Muscle layer of duodenum (tissue), 2 donors: ENCODE measurements around the gene ZNF792.
"Not testable (repeated sequence)": the region's sequence is repeated elsewhere in the genome, so short reads cannot be mapped to it uniquely, and the experiment has no call there.

Source experiments
- H3K27ac ChIP-seq: one replicate; pipeline ENCODE4 v1.7.0; 2013; ENCODE audit warnings: mild to moderate bottlenecking, low read length
- H3K27me3 ChIP-seq: one replicate; pipeline ENCODE4 v1.7.0; 2013; ENCODE audit warnings: low read depth, mild to moderate bottlenecking, control low read depth, low read length
- H3K36me3 ChIP-seq, 2 donors: one replicate each; pipeline ENCODE4 v1.7.0; 2013; ENCODE audit warnings: low read length in 2 of 2, control low read depth in 1 of 2, mild to moderate bottlenecking in 1 of 2; ENCODE audit not compliant: insufficient read depth in 2 of 2, control insufficient read depth in 1 of 2
- H3K4me1 ChIP-seq, 2 donors: one replicate each; pipeline ENCODE4 v1.7.0; 2013; ENCODE audit warnings: low read length in 2 of 2, mild to moderate bottlenecking in 2 of 2, control low read depth in 1 of 2, moderate library complexity in 1 of 2; ENCODE audit not compliant: insufficient read depth in 2 of 2, control insufficient read depth in 1 of 2
- H3K4me3 ChIP-seq, 2 donors: one replicate each; pipeline ENCODE4 v1.7.0; 2013; ENCODE audit warnings: low read length in 2 of 2, low read depth in 1 of 2, mild to moderate bottlenecking in 1 of 2
- H3K9me3 ChIP-seq, 2 donors: one replicate each; pipeline ENCODE4 v1.7.0; 2013; ENCODE audit warnings: low read length in 2 of 2, control low read depth in 1 of 2, mild to moderate bottlenecking in 1 of 2; ENCODE audit not compliant: control insufficient read depth in 1 of 2
- donor health status: healthy.

ZNF792 gene

GRCh38 chr19:34982275-34982674 lies 18.2 kb upstream of the ZNF792 start:
- no peaks in the 10 kb centered on the region for H3K36me3 ChIP-seq
- no peak overlapping the region for H3K4me3 ChIP-seq
- H3K27me3 ChIP-seq, result no peaks in the 10 kb centered on the region
- H3K9me3 ChIP-seq, result no peaks in the 10 kb centered on the region
- no peak overlapping the region for H3K27ac ChIP-seq
- H3K4me1 ChIP-seq, result no peaks in the 10 kb centered on the region

- Histone ChIP-seq H3K4me1 (no peaks in the 10 kb centered on the region), H3K36me3 (no peaks in the 10 kb centered on the region), H3K9me3 (peaks cover 0 to 2% of the 10 kb centered on the region in 2 donors), H3K27me3 (no peaks in the 10 kb centered on the region), H3K27ac (no peak overlapping the region), H3K4me3 (no peak overlapping the region)
Observed at GRCh38 chr19:34979819-34980640, 16.0 kb upstream of the ZNF792 start.

- Histone ChIP-seq H3K9me3 (peaks cover 0 to 2% of the 10 kb centered on the region in 2 donors), H3K27me3 (no peaks in the 10 kb centered on the region), H3K4me3 (no peak overlapping the region), H3K36me3 (no peaks in the 10 kb centered on the region), H3K4me1 (peaks cover 0 to 4% of the 10 kb centered on the region in 2 donors), H3K27ac (no peak overlapping the region)
Observed at GRCh38 chr19:34976611-34977010, 12.6 kb upstream of the ZNF792 start.

- Histone ChIP-seq H3K27me3 (no peaks in the 10 kb centered on the region), H3K9me3 (peaks cover 0 to 2% of the 10 kb centered on the region in 2 donors), H3K36me3 (no peaks in the 10 kb centered on the region), H3K4me1 (peaks cover 0 to 4% of the 10 kb centered on the region in 2 donors), H3K4me3 (no peak overlapping the region), H3K27ac (no peak overlapping the region)
Observed at GRCh38 chr19:34975056-34975455, 11.0 kb upstream of the ZNF792 start.

GRCh38 chr19:34974646-34975045 lies 10.6 kb upstream of the ZNF792 start:
- H3K9me3 ChIP-seq, result peaks cover 0 to 2% of the 10 kb centered on the region in 2 donors
- H3K36me3 ChIP-seq, result no peaks in the 10 kb centered on the region
- no peaks in the 10 kb centered on the region for H3K27me3 ChIP-seq
- no peak overlapping the region for H3K27ac ChIP-seq
- no peak overlapping the region for H3K4me3 ChIP-seq
- H3K4me1 ChIP-seq, result peaks cover 0 to 4% of the 10 kb centered on the region in 2 donors

GRCh38 chr19:34972163-34972705 lies 8.2 kb upstream of the ZNF792 start:
- no peaks in the 10 kb centered on the region for H3K27me3 ChIP-seq
- no peaks in the 10 kb centered on the region for H3K36me3 ChIP-seq
- peaks cover 0 to 2% of the 10 kb centered on the region in 2 donors for H3K9me3 ChIP-seq

GRCh38 chr19:34970185-34970780 lies 6.3 kb upstream of the ZNF792 start:
- H3K4me3 ChIP-seq, H3K27me3 ChIP-seq, H3K36me3 ChIP-seq, H3K9me3 ChIP-seq, H3K27ac ChIP-seq, H3K4me1 ChIP-seq: not testable (repeated sequence)

More at GRCh38 chr19:34972163-34972705, 8.2 kb upstream of the ZNF792 start:
- Histone ChIP-seq H3K27ac (no peak overlapping the region), H3K4me1 (peaks cover 0 to 4% of the 10 kb centered on the region in 2 donors), H3K4me3 (no peak overlapping the region)

- no peaks in the 10 kb centered on the region for H3K27me3 ChIP-seq
- H3K36me3 ChIP-seq, result no peaks in the 10 kb centered on the region
- no peak overlapping the region for H3K4me3 ChIP-seq
- H3K27ac ChIP-seq, result no peak overlapping the region
- peaks cover 0 to 2% of the 10 kb centered on the region in 2 donors for H3K9me3 ChIP-seq
- H3K4me1 ChIP-seq, result peaks cover 0 to 4% of the 10 kb centered on the region in 2 donors
Observed at GRCh38 chr19:34969721-34970120, 5.7 kb upstream of the ZNF792 start.

- Histone ChIP-seq H3K27me3 (no peaks in the 10 kb centered on the region), H3K36me3 (no peaks in the 10 kb centered on the region), H3K4me3 (no peak overlapping the region), H3K9me3 (peaks cover 0 to 2% of the 10 kb centered on the region in 2 donors), H3K4me1 (peaks cover 4 to 8% of the 10 kb centered on the region in 2 donors), H3K27ac (no peak overlapping the region)
Observed at GRCh38 chr19:34967551-34967950, 3.5 kb upstream of the ZNF792 start.

- not testable (repeated sequence) for H3K36me3 ChIP-seq, H3K27me3 ChIP-seq, H3K4me3 ChIP-seq, H3K27ac ChIP-seq
- peaks cover 5 to 10% of the 10 kb centered on the region in 2 donors for H3K9me3 ChIP-seq
- peaks cover 7 to 15% of the 10 kb centered on the region in 2 donors for H3K4me1 ChIP-seq
Observed at GRCh38 chr19:34965505-34965904, 1.5 kb upstream of the ZNF792 start.

GRCh38 chr19:34964598-34964997 lies 569 bp upstream of the ZNF792 start:
- H3K4me3 ChIP-seq, result no peak overlapping the region
- peaks cover 7 to 19% of the 10 kb centered on the region in 2 donors for H3K36me3 ChIP-seq
- H3K27ac ChIP-seq, result no peak overlapping the region
- H3K27me3 ChIP-seq, result no peaks in the 10 kb centered on the region
- peaks cover 13 to 19% of the 10 kb centered on the region in 2 donors for H3K9me3 ChIP-seq
- peaks cover 7 to 15% of the 10 kb centered on the region in 2 donors for H3K4me1 ChIP-seq
